HEK293 (cell line): ENCODE measurements around the gene DNASE1L3.

Experiments used
- CTCF ChIA-PET: fragments of 350-600 bp; formaldehyde crosslinking; extraction: SDS; loops from one replicate; lab custom pipeline; 2021; ENCODE audit warnings: antibody characterized with exemption; lab: Yijun Ruan, JAX
- POLR2A ChIA-PET: fragments of 300-600 bp; formaldehyde crosslinking; extraction: SDS; loops from one replicate; lab custom pipeline; 2020; ENCODE audit warnings: antibody characterized with exemption, inconsistent platforms; lab: Yijun Ruan, JAX
- H3K27ac ChIP-seq: fragments of 200-500 bp; sonication (Bioruptor generic); 2 replicates; pipeline ENCODE4 v1.5.1; 2014; ENCODE audit warnings: low read depth, low read length, control low read depth, inconsistent platforms; ENCODE audit errors: extremely low read depth
- H3K36me3 ChIP-seq, 2 experiments: fragments of 200-500 bp in 1 of 2; sonication (Bioruptor generic) in 1 of 2; 1 replicate in 1 of 2; 2 replicates in 1 of 2; pipeline ENCODE4 v1.5.1; 2014 to 2017; ENCODE audit warnings: inconsistent platforms in 2 of 2, low read length in 2 of 2; ENCODE audit not compliant: control insufficient read depth in 2 of 2, insufficient read depth in 1 of 2
- H3K4me1 ChIP-seq: fragments of 200-500 bp; sonication (Bioruptor generic); 2 replicates; pipeline ENCODE4 v1.5.1; 2014; ENCODE audit warnings: mild to moderate bottlenecking, low read length, inconsistent platforms; ENCODE audit not compliant: control insufficient read depth, insufficient read depth
- H3K4me3 ChIP-seq: 2 replicates; pipeline ENCODE4 v1.5.1; 2011; ENCODE audit warnings: low read depth, mild to moderate bottlenecking, control low read depth, low read length, moderate library complexity
- H3K9me3 ChIP-seq: fragments of 200-500 bp; sonication (Bioruptor generic); 2 replicates; pipeline ENCODE4 v1.5.1; 2014; ENCODE audit warnings: low read depth, low read length, inconsistent platforms; ENCODE audit not compliant: control insufficient read depth, insufficient read depth
- GLIS1 ChIP-seq: fragments of 450-650 bp; formaldehyde crosslinking; IDR thresholded peaks from 2 replicates; pipeline ENCODE4 v1.5.1; 2016; ENCODE audit warnings: missing biosample characterization, missing genetic modification characterization
- WT1 ChIP-seq: fragments of 450-650 bp; formaldehyde crosslinking; IDR thresholded peaks from 2 replicates; pipeline ENCODE4 v1.5.1; 2016; ENCODE audit warnings: missing biosample characterization, missing genetic modification characterization
- ZBTB20 ChIP-seq: fragments of 450-650 bp; formaldehyde crosslinking; IDR thresholded peaks from 2 replicates; pipeline ENCODE4 v1.5.1; 2016; ENCODE audit warnings: missing biosample characterization, missing genetic modification characterization
- ZIC2 ChIP-seq: fragments of 450-650 bp; formaldehyde crosslinking; IDR thresholded peaks from 2 replicates; pipeline ENCODE4 v1.5.1; 2016; ENCODE audit warnings: missing biosample characterization, missing genetic modification characterization
- ZNF10 ChIP-seq: fragments of 450-650 bp; formaldehyde crosslinking; IDR thresholded peaks from 2 replicates; pipeline ENCODE4 v1.5.1; 2017; ENCODE audit warnings: missing biosample characterization, missing genetic modification characterization
- ZNF175 ChIP-seq: fragments of 450-650 bp; formaldehyde crosslinking; IDR thresholded peaks from 2 replicates; pipeline ENCODE4 v1.5.1; 2016; ENCODE audit warnings: missing biosample characterization, missing genetic modification characterization
- ZNF202 ChIP-seq: fragments of 450-650 bp; formaldehyde crosslinking; IDR thresholded peaks from 2 replicates; pipeline ENCODE4 v1.5.1; 2016; ENCODE audit warnings: missing biosample characterization, missing genetic modification characterization, borderline replicate concordance
- ZNF239 ChIP-seq: fragments of 450-650 bp; formaldehyde crosslinking; IDR thresholded peaks from 2 replicates; pipeline ENCODE4 v1.5.1; 2016; ENCODE audit warnings: missing biosample characterization, missing genetic modification characterization
- ZNF37A ChIP-seq: fragments of 450-650 bp; IDR thresholded peaks from 2 replicates; pipeline ENCODE4 v1.5.1; 2018; ENCODE audit warnings: missing biosample characterization, missing genetic modification characterization
- ZNF510 ChIP-seq: fragments of 450-650 bp; formaldehyde crosslinking; IDR thresholded peaks from 2 replicates; pipeline ENCODE4 v1.5.1; 2018; ENCODE audit warnings: mild to moderate bottlenecking, missing genetic modification characterization, missing biosample characterization; ENCODE audit not compliant: insufficient replicate concordance
- ZNF571 ChIP-seq: fragments of 450-650 bp; formaldehyde crosslinking; IDR thresholded peaks from 2 replicates; pipeline ENCODE4 v1.5.0; 2017; ENCODE audit warnings: missing biosample characterization, missing genetic modification characterization
- ZNF596 ChIP-seq: fragments of 450-650 bp; IDR thresholded peaks from 2 replicates; pipeline ENCODE4 v1.5.0; 2018; ENCODE audit warnings: missing biosample characterization, mild to moderate bottlenecking, missing genetic modification characterization, moderate library complexity
- ZNF654 ChIP-seq: fragments of 450-650 bp; formaldehyde crosslinking; IDR thresholded peaks from 2 replicates; pipeline ENCODE4 v1.5.1; 2016; ENCODE audit warnings: low read depth, missing biosample characterization, missing genetic modification characterization
- ZNF670 ChIP-seq: fragments of 450-650 bp; formaldehyde crosslinking; IDR thresholded peaks from 2 replicates; pipeline ENCODE4 v1.5.1; 2016; ENCODE audit warnings: missing biosample characterization, missing genetic modification characterization, low read depth
- ZNF830 ChIP-seq: fragments of 450-650 bp; IDR thresholded peaks from 2 replicates; pipeline ENCODE4 v1.5.0; 2018; ENCODE audit warnings: missing biosample characterization, missing genetic modification characterization, low read depth, mild to moderate bottlenecking, moderate library complexity
- ZNF843 ChIP-seq: fragments of 450-650 bp; formaldehyde crosslinking; IDR thresholded peaks from 2 replicates; pipeline ENCODE4 v1.5.1; 2016; ENCODE audit warnings: missing biosample characterization, missing genetic modification characterization
- ZXDB ChIP-seq: fragments of 450-650 bp; formaldehyde crosslinking; IDR thresholded peaks from 2 replicates; pipeline ENCODE4 v1.5.1; 2016; ENCODE audit warnings: missing biosample characterization, missing genetic modification characterization
- TF ChIP-seq, protein P1 (sequence below): fragments of 450-650 bp; formaldehyde crosslinking; IDR thresholded peaks from 2 replicates; pipeline ENCODE4 v1.5.1; 2016; ENCODE audit warnings: missing biosample characterization, missing genetic modification characterization
- TF ChIP-seq, protein P2 (sequence below): fragments of 450-650 bp; formaldehyde crosslinking; IDR thresholded peaks from 2 replicates; pipeline ENCODE4 v1.5.1; 2016; ENCODE audit warnings: missing biosample characterization, missing genetic modification characterization, low read depth
- TF ChIP-seq, protein P3 (sequence below): fragments of 450-650 bp; formaldehyde crosslinking; optimal IDR thresholded peaks from 2 replicates; pipeline ENCODE3; 2016; ENCODE audit warnings: missing biosample characterization, mild to moderate bottlenecking, missing genetic modification characterization
- TF ChIP-seq, protein P4 (sequence below): fragments of 450-650 bp; formaldehyde crosslinking; IDR thresholded peaks from 2 replicates; pipeline ENCODE4 v1.5.1; 2016; ENCODE audit warnings: missing biosample characterization, missing genetic modification characterization
- TF ChIP-seq, protein P5 (sequence below): fragments of 450-650 bp; formaldehyde crosslinking; IDR thresholded peaks from 2 replicates; pipeline ENCODE4 v1.5.1; 2016; ENCODE audit warnings: missing biosample characterization, missing genetic modification characterization

The DNASE1L3 gene

DNA sequence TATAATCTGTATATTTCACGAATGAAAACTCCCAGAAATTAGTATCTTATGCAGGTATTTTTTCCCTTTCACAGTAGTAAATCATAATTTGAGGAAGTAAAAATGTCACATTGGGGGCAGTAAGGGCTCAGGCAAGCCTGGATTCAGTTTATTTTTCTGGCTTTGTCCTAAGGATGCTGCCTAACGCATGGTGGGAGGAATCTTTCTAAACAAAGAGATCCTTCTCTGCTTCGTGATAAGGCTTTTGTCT lies 35.7 kb downstream of the DNASE1L3 start:
- POLR2A ChIA-PET, result no interaction called here
- H3K4me1 ChIP-seq, result no peaks in the 10 kb centered on the region
- H3K4me3 ChIP-seq, result no peak overlapping the region
- TF ChIP-seq, protein P1, sequence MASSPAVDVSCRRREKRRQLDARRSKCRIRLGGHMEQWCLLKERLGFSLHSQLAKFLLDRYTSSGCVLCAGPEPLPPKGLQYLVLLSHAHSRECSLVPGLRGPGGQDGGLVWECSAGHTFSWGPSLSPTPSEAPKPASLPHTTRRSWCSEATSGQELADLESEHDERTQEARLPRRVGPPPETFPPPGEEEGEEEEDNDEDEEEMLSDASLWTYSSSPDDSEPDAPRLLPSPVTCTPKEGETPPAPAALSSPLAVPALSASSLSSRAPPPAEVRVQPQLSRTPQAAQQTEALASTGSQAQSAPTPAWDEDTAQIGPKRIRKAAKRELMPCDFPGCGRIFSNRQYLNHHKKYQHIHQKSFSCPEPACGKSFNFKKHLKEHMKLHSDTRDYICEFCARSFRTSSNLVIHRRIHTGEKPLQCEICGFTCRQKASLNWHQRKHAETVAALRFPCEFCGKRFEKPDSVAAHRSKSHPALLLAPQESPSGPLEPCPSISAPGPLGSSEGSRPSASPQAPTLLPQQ (tag by site-specific recombination), result no peak
- TF ChIP-seq ZNF843 (no peak), ZNF510 (tag by site-specific recombination) (no peak), ZNF670 (tag by site-specific recombination) (no peak)
- TF ChIP-seq, protein P2, sequence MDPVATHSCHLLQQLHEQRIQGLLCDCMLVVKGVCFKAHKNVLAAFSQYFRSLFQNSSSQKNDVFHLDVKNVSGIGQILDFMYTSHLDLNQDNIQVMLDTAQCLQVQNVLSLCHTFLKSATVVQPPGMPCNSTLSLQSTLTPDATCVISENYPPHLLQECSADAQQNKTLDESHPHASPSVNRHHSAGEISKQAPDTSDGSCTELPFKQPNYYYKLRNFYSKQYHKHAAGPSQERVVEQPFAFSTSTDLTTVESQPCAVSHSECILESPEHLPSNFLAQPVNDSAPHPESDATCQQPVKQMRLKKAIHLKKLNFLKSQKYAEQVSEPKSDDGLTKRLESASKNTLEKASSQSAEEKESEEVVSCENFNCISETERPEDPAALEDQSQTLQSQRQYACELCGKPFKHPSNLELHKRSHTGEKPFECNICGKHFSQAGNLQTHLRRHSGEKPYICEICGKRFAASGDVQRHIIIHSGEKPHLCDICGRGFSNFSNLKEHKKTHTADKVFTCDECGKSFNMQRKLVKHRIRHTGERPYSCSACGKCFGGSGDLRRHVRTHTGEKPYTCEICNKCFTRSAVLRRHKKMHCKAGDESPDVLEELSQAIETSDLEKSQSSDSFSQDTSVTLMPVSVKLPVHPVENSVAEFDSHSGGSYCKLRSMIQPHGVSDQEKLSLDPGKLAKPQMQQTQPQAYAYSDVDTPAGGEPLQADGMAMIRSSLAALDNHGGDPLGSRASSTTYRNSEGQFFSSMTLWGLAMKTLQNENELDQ (tag by site-specific recombination), result no peak
- TF ChIP-seq, all 188 proteins: peak for 0
- Histone ChIP-seq H3K9me3 (no peaks in the 10 kb centered on the region), H3K27ac (no peak overlapping the region), H3K36me3 (peaks cover 0 to 18% of the 10 kb centered on the region in 2 experiments; a peak in 1 of 3 replicates)
- CTCF ChIA-PET, result no interaction called here

DNA sequence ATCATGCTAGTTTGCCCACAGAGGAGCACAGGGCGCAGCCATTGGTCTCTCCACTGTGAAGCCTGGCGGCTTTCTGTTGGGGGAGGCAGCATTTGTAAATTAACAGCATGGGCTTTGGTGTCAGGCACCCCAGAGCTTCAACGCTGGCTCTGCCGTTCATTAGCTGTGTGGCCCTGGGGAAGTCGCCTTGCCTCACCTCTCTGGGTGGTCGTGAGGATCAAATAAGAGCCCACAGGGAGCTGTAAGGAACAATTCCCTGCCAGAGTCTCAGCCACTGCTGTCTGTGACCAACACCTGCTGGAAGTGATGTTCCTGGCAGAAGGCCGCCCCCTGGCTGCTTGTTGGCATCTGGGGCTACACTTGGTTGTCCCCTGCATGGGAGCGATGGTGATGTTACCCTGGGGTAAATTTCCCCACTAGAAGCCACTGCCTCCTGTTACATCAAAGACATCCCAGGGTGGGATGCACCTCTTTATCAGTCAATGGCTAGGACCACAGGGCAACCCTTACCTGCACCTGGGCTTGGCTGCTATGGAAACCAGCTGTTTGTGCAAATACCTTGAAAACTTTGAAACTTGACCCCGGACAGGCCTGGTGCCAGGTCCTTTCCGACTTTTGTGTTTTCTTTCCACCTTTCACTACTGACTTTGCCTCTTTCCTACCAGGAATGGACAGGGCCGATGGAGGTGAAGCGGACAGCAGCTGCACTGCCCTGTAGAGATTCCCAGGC lies 36.9 kb downstream of the DNASE1L3 start:
- H3K36me3 ChIP-seq, result peaks cover 0 to 30% of the 10 kb centered on the region in 2 experiments; a peak in 1 of 3 replicates
- H3K4me3 ChIP-seq, result no peak overlapping the region
- TF ChIP-seq ZNF202 (tag by site-specific recombination) (no peak), ZBTB20 (tag by site-specific recombination) (no peak), WT1 (no peak), ZNF175 (tag by site-specific recombination) (no peak), ZNF654 (tag by site-specific recombination) (peak; percentile 56), ZNF571 (tag by site-specific recombination) (no peak), ZNF37A (tag by site-specific recombination) (no peak), ZNF10 (tag by site-specific recombination) (peak; percentile 87), ZNF596 (tag by site-specific recombination) (no peak), ZNF239 (no peak), GLIS1 (tag by site-specific recombination) (peak; percentile 45), ZXDB (tag by site-specific recombination) (no peak), ZIC2 (tag by site-specific recombination) (peak; percentile 65), ZNF830 (tag by site-specific recombination) (no peak)
- TF ChIP-seq, protein P3, sequence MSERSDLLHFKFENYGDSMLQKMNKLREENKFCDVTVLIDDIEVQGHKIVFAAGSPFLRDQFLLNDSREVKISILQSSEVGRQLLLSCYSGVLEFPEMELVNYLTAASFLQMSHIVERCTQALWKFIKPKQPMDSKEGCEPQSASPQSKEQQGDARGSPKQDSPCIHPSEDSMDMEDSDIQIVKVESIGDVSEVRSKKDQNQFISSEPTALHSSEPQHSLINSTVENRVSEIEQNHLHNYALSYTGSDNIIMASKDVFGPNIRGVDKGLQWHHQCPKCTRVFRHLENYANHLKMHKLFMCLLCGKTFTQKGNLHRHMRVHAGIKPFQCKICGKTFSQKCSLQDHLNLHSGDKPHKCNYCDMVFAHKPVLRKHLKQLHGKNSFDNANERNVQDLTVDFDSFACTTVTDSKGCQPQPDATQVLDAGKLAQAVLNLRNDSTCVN, result no peak
- TF ChIP-seq, protein P4, sequence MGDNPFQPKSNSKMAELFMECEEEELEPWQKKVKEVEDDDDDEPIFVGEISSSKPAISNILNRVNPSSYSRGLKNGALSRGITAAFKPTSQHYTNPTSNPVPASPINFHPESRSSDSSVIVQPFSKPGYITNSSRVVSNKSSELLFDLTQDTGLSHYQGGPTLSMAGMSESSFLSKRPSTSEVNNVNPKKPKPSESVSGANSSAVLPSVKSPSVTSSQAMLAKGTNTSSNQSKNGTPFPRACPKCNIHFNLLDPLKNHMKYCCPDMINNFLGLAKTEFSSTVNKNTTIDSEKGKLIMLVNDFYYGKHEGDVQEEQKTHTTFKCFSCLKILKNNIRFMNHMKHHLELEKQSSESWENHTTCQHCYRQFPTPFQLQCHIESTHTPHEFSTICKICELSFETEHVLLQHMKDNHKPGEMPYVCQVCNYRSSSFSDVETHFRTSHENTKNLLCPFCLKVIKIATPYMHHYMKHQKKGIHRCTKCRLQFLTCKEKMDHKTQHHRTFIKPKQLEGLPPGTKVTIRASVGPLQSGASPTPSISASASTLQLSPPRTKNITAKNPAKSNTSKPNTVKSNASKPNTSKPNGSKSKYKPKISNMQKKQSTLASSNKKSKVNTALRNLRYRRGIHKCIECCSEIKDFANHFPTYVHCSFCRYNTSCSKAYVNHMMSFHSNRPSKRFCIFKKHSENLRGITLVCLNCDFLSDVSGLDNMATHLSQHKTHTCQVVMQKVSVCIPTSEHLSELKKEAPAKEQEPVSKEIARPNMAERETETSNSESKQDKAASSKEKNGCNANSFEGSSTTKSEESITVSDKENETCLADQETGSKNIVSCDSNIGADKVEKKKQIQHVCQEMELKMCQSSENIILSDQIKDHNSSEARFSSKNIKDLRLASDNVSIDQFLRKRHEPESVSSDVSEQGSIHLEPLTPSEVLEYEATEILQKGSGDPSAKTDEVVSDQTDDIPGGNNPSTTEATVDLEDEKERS (tag by site-specific recombination), result no peak
- TF ChIP-seq, protein P5, sequence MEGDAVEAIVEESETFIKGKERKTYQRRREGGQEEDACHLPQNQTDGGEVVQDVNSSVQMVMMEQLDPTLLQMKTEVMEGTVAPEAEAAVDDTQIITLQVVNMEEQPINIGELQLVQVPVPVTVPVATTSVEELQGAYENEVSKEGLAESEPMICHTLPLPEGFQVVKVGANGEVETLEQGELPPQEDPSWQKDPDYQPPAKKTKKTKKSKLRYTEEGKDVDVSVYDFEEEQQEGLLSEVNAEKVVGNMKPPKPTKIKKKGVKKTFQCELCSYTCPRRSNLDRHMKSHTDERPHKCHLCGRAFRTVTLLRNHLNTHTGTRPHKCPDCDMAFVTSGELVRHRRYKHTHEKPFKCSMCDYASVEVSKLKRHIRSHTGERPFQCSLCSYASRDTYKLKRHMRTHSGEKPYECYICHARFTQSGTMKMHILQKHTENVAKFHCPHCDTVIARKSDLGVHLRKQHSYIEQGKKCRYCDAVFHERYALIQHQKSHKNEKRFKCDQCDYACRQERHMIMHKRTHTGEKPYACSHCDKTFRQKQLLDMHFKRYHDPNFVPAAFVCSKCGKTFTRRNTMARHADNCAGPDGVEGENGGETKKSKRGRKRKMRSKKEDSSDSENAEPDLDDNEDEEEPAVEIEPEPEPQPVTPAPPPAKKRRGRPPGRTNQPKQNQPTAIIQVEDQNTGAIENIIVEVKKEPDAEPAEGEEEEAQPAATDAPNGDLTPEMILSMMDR (tag by site-specific recombination), result peak; percentile 27; the same call in 1 of the 2 replicates
- TF ChIP-seq, all 188 proteins: peak for 5
- H3K9me3 ChIP-seq, result no peaks in the 10 kb centered on the region
- CTCF ChIA-PET, result interaction anchor here (1.1 to 1.3 kb wide), 3 partner anchors 16 to 165 kb away, joined by 3 to 4 read pairs (median 3); no protein-coding TSS in a partner anchor
- no peak overlapping the region for H3K27ac ChIP-seq
- POLR2A ChIA-PET, result no interaction called here
- no peaks in the 10 kb centered on the region for H3K4me1 ChIP-seq
